ENCODE results near the gene LRRC17.

The LRRC17 gene

DNA sequence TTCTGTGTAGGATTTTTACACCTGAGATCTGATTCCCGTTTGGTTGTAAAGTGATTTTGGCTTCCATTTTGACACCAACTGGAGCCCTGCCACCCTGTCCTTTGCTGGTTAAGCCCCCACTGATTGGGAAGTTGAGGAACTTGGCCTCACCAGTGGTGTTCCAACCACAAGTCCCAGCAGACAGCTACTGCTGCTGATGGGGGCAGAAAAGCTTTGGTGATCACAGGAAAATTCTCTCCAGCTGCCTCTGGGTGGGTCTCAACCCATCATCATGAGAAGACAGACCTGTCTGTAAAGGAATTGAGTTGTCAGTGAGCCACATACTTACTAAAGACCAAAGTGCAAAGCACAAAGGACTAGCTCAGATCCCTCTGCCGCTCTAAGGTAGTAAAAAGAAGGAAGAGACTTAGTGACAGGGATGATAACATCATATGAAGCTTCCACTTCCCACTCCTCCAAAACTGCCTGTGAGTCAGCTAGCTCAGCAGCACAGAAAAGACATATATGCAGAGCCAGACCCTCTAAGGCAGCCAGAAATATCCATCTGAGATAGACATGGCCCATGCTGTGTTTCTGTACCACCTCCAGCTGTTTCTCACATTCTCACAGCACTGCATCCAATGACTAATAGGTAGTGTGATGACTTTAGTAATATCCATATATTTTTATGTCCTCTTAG lies 22.4 kb upstream of the LRRC17 start:
- DNase-seq = no peak
- no peak overlapping the region for H3K27ac ChIP-seq (ENCODE audit: low read length)

DNA sequence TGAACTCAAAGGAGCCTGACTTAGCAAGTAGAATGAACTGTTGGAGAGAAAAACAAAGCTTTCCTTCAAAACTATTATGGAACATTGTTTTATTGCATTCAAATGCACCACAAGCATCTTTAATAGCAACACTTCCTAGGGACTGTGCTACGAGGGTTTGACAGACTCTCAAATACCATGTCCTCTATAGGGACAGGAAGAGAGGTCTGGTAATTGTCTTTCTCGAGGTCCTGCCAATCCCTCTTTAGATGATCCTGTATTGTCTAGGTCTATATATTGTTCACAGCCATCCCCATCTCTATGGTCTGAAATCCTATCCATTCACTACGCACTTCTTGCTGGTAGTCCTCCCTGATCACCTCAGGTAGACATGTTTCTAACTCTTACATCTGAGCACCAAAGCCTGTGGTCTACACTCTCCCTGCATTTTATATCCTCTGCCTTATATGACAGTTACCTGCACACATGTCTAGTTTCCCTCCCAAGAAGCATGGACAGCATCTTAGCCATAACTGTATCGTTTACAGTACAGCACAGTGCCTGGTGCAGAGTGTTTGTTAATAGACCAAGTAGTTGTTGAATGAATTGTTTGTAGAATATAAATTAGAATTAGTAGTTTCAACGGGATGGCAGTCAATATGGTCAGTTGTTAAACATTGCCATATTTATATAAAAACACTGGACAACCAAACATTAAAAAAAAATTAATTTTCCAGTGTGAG lies 21.7 kb upstream of the LRRC17 start:
- TF ChIP-seq, protein P1, sequence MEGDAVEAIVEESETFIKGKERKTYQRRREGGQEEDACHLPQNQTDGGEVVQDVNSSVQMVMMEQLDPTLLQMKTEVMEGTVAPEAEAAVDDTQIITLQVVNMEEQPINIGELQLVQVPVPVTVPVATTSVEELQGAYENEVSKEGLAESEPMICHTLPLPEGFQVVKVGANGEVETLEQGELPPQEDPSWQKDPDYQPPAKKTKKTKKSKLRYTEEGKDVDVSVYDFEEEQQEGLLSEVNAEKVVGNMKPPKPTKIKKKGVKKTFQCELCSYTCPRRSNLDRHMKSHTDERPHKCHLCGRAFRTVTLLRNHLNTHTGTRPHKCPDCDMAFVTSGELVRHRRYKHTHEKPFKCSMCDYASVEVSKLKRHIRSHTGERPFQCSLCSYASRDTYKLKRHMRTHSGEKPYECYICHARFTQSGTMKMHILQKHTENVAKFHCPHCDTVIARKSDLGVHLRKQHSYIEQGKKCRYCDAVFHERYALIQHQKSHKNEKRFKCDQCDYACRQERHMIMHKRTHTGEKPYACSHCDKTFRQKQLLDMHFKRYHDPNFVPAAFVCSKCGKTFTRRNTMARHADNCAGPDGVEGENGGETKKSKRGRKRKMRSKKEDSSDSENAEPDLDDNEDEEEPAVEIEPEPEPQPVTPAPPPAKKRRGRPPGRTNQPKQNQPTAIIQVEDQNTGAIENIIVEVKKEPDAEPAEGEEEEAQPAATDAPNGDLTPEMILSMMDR (IDR thresholded peaks at IDR 0.05; ENCODE audit: borderline replicate concordance, extremely low read depth, low read length, poor library complexity, severe bottlenecking) = no peak
- no peak for TF ChIP-seq EZH2 (IDR thresholded peaks at IDR 0.05; ENCODE audit: borderline replicate concordance, low read depth, low read length, severe bottlenecking)
- Histone ChIP-seq H3K9ac (ENCODE audit: low read depth, low read length) (no peak overlapping the region), H3K79me2 (ENCODE audit: insufficient read depth, low read length) (no peaks in the 10 kb centered on the region), H3K4me1 (ENCODE audit: insufficient read depth, low read length) (no peaks in the 10 kb centered on the region), H3K36me3 (ENCODE audit: insufficient read depth, low read length) (no peaks in the 10 kb centered on the region), H3K27me3 (ENCODE audit: insufficient read depth, low read length, poor library complexity) (no peaks in the 10 kb centered on the region), H2AFZ (ENCODE audit: low read depth, low read length) (no peak overlapping the region), H4K20me1 (ENCODE audit: insufficient read depth, low read length) (no peaks in the 10 kb centered on the region), H3K4me3 (ENCODE audit: low read depth in 1 of 2, low read length in 2 of 2) (no peak overlapping the region), H3K4me2 (ENCODE audit: insufficient read depth, low read length) (no peak overlapping the region), H3K9me3 (ENCODE audit: insufficient read depth, low read length, severe bottlenecking) (no peaks in the 10 kb centered on the region), H3K27ac (ENCODE audit: low read length) (no peak overlapping the region)
- no peak for DNase-seq
- ATAC-seq (ENCODE audit: insufficient read depth, low read depth) = no peak

More for the DNA sequence above, 22.4 kb upstream of the LRRC17 start:
- TF ChIP-seq, protein P1 (IDR thresholded peaks at IDR 0.05; ENCODE audit: borderline replicate concordance, extremely low read depth, low read length, poor library complexity, severe bottlenecking) = no peak
- no peak for TF ChIP-seq EZH2 (IDR thresholded peaks at IDR 0.05; ENCODE audit: borderline replicate concordance, low read depth, low read length, severe bottlenecking)
- Histone ChIP-seq H3K9ac (ENCODE audit: low read depth, low read length) (no peak overlapping the region), H3K4me3 (ENCODE audit: low read depth in 1 of 2, low read length in 2 of 2) (no peak overlapping the region), H2AFZ (ENCODE audit: low read depth, low read length) (no peak overlapping the region), H3K36me3 (ENCODE audit: insufficient read depth, low read length) (no peaks in the 10 kb centered on the region), H3K4me2 (ENCODE audit: insufficient read depth, low read length) (no peak overlapping the region), H3K4me1 (ENCODE audit: insufficient read depth, low read length) (no peaks in the 10 kb centered on the region), H3K79me2 (ENCODE audit: insufficient read depth, low read length) (no peaks in the 10 kb centered on the region), H3K27me3 (ENCODE audit: insufficient read depth, low read length, poor library complexity) (no peaks in the 10 kb centered on the region), H4K20me1 (ENCODE audit: insufficient read depth, low read length) (no peaks in the 10 kb centered on the region), H3K9me3 (ENCODE audit: insufficient read depth, low read length, severe bottlenecking) (no peaks in the 10 kb centered on the region)
- ATAC-seq (ENCODE audit: insufficient read depth, low read depth) = no peak

DNA sequence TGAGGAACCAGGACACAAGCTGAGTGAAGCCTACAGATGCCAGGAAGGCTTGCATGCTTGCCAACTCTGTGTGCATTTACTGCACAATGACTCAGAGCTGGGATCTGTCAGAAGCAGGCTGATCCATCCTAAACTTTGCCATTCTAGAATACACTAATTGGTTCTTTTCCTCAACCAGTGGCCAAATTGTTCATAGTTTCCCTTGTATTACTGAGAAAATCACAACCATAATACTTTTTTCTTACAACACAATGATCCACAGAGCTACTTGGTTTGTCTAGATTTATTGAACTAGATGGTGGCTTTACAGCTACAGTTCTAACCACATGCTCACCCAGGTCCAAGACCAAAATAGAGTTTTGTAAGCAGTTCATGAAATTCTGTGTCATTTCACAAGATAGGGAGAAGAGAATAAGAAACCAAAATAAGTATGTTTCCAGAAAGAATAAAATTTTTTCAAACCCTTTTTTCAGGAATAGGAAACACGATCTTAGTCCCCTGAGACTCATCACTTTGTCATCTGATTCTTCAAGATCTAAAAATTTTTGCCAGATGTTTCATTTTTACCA lies 21.0 kb upstream of the LRRC17 start:
- DNase-seq (no peak), ATAC-seq (ENCODE audit: insufficient read depth, low read depth) (no peak)
- Histone ChIP-seq H3K9ac (ENCODE audit: low read depth, low read length) (no peak overlapping the region), H2AFZ (ENCODE audit: low read depth, low read length) (no peak overlapping the region), H3K27ac (ENCODE audit: low read length) (no peak overlapping the region), H4K20me1 (ENCODE audit: insufficient read depth, low read length) (no peaks in the 10 kb centered on the region), H3K79me2 (ENCODE audit: insufficient read depth, low read length) (no peaks in the 10 kb centered on the region), H3K36me3 (ENCODE audit: insufficient read depth, low read length) (no peaks in the 10 kb centered on the region), H3K4me3 (ENCODE audit: low read depth in 1 of 2, low read length in 2 of 2) (no peak overlapping the region), H3K9me3 (ENCODE audit: insufficient read depth, low read length, severe bottlenecking) (no peaks in the 10 kb centered on the region), H3K4me1 (ENCODE audit: insufficient read depth, low read length) (no peaks in the 10 kb centered on the region), H3K4me2 (ENCODE audit: insufficient read depth, low read length) (no peak overlapping the region), H3K27me3 (ENCODE audit: insufficient read depth, low read length, poor library complexity) (no peaks in the 10 kb centered on the region)
- TF ChIP-seq EZH2 (IDR thresholded peaks at IDR 0.05; ENCODE audit: borderline replicate concordance, low read depth, low read length, severe bottlenecking) = no peak
- TF ChIP-seq, protein P1 (IDR thresholded peaks at IDR 0.05; ENCODE audit: borderline replicate concordance, extremely low read depth, low read length, poor library complexity, severe bottlenecking) = no peak
